CD4-positive, alpha-beta T cell treated with Interleukin-15 for 4 hours (primary cell): Measurements from ENCODE around the gene WDR48.
A peak's percentile ranks its signal among the peaks of the same experiment; 100 is the strongest.
"Not testable (repeated sequence)": the region's sequence is repeated elsewhere in the genome, so short reads cannot be mapped to it uniquely, and the experiment has no call there.

Experiments
- DNase-seq: peaks from one replicate; pipeline ENCODE4 v3.0.0-alpha.2; 2020; ENCODE audit warnings: low spot score

The WDR48 gene

GRCh38 chr3:39051649-39052561 is at the start of gene WDR48, which contains the start of gene SCN11A:
TSS of gene WDR48 (plus strand) at chr3:39052016. CDS start at chr3:39052026, 10 bp downstream.
TSS of gene SCN11A (minus strand) at chr3:39051944. CDS start at chr3:38950362, 101,582 bp downstream.
- DNase-seq, result peak; percentile 92

- DNase-seq, result no peak
Measured at GRCh38 chr3:39005295-39005694, 46.5 kb upstream of the WDR48 start.

- no peak for DNase-seq
Measured at GRCh38 chr3:39011191-39011736, 40.6 kb upstream of the WDR48 start.

- no peak for DNase-seq
Measured at GRCh38 chr3:39013289-39013688, 38.5 kb upstream of the WDR48 start.

- no peak for DNase-seq
Measured at GRCh38 chr3:39013921-39014509, 37.8 kb upstream of the WDR48 start.

- DNase-seq, result no peak
Measured at GRCh38 chr3:39015418-39015817, 36.4 kb upstream of the WDR48 start.

- DNase-seq, result no peak
Measured at GRCh38 chr3:39019299-39019698, 32.5 kb upstream of the WDR48 start.

- no peak for DNase-seq
Measured at GRCh38 chr3:39021029-39021428, 30.8 kb upstream of the WDR48 start.

GRCh38 chr3:39021465-39022285 is 30.1 kb upstream of the WDR48 start:
- DNase-seq, result no peak

GRCh38 chr3:39022286-39022630 is 29.6 kb upstream of the WDR48 start:
- no peak for DNase-seq

- no peak for DNase-seq
Measured at GRCh38 chr3:39024497-39024896, 27.3 kb upstream of the WDR48 start.

GRCh38 chr3:39025222-39025970 is 26.4 kb upstream of the WDR48 start:
- no peak for DNase-seq

GRCh38 chr3:39028546-39028945 is 23.3 kb upstream of the WDR48 start:
- no peak for DNase-seq

GRCh38 chr3:39029556-39029955 is 22.3 kb upstream of the WDR48 start:
- DNase-seq, result no peak

GRCh38 chr3:39038165-39038564 is 13.7 kb upstream of the WDR48 start:
- DNase-seq, result no peak

GRCh38 chr3:39050029-39050428 is 1.8 kb upstream of the WDR48 start:
- DNase-seq, result no peak

- DNase-seq, result no peak
Measured at GRCh38 chr3:39052583-39052982, 767 bp downstream of the WDR48 start.

GRCh38 chr3:39053696-39054095 is 1.9 kb downstream of the WDR48 start:
- DNase-seq, result no peak

GRCh38 chr3:39056151-39056550 is 4.3 kb downstream of the WDR48 start:
- no peak for DNase-seq

GRCh38 chr3:39061228-39061627 is 9.4 kb downstream of the WDR48 start:
- not testable (repeated sequence) for DNase-seq

- no peak for DNase-seq
Measured at GRCh38 chr3:39062180-39062579, 10.4 kb downstream of the WDR48 start.

- no peak for DNase-seq
Measured at GRCh38 chr3:39063143-39063542, 11.3 kb downstream of the WDR48 start.
